ENCODE results near the gene GNS.
"Not testable (repeated sequence)": the region's sequence is repeated elsewhere in the genome, so short reads cannot be mapped to it uniquely, and the experiment has no call there.

GNS gene

DNA sequence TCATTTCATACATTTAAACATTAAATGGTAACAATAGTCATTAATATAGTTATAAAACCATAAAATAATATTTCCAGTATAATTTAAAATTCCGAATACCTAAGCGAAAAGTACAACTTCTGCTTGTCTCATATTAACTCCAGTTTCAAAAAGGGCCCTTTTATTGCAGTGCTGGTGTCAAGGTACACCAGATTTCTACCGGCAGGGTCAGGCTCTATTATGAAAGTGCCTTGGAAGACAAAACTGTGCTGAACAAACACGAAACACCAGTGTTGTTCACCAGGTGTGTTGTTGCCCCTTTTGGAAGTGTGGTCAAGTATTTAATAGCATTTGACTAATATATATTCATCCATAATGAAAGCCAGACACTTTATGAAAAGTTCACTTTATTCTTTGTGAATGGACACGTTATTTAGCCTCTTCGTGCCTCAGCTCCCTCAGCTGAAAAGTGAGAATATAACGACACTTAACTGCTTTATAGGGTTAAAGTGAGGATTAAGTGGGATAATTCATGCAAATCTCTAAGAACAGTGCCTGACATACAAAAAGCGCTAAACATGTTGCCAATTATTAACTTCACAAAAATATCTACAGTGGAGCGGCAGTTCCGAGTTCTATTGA, 20.3 kb upstream of the GNS start:
- no peak for DNase-seq (ENCODE audit: low read depth)

- not testable (repeated sequence) for DNase-seq (ENCODE audit: low read depth)
Observed at GRCh38 chr12:64775147-64775736, 16.0 kb upstream of the GNS start.

GRCh38 chr12:64773386-64773785, 14.2 kb upstream of the GNS start:
- DNase-seq (ENCODE audit: low read depth): no peak

DNA sequence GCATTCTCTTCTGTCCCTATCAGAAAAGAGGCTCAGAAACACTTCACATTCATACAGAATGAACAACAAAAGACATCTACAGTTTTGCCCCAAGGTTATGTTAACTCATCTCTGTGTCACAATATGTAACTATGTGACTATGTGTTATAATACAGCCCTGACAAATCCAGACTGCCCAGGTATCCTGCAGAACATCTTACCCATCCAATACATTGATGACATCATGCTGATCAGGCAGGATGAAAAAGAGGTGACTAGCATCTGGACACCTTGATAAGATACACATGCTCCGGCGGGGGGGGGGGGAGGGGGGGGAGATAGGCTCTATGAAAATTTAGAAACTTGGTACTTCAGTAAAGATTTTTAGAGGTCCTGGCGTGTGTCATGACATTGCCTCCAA, 8.3 kb upstream of the GNS start:
- DNase-seq (ENCODE audit: low read depth): no peak

DNA sequence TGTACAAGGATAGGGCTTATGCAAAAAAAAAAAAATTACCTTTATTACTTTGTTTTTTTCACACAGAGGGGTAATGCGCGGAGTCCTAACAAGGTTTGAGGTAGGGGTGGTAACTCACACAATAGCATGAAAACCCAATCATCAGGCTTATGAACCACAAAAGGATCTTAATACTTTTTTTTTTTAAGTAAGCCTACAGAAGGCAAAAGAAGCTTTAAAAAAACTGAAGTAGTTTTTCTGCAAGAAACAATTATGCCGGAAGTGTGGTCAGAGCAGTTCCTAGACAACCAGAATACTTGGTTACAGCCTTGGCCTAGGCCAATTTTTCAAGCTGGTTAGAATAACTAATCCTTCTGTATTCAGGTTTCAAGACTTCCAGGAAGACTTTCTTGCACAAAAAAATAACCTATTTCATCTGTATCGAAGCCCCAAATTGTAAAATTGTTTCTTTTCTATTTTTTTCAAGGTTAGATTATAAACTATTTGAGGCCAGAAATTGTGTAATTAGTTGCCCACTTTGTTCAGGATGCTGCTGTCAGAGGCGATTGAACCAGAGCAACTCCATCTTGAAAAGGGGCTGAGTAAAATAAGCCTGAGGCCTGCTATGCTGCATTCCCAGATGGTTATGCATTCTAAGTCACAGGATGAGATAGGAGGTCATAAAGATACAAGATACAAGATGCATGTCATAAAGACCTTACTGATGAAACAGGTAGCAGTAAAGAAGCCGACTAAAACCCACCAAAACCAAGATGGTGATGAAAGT, 1.8 kb upstream of the GNS start:
- no peak for DNase-seq (ENCODE audit: low read depth)

- DNase-seq (ENCODE audit: low read depth): no peak
Observed at GRCh38 chr12:64757771-64758170, 1.4 kb downstream of the GNS start.

DNA sequence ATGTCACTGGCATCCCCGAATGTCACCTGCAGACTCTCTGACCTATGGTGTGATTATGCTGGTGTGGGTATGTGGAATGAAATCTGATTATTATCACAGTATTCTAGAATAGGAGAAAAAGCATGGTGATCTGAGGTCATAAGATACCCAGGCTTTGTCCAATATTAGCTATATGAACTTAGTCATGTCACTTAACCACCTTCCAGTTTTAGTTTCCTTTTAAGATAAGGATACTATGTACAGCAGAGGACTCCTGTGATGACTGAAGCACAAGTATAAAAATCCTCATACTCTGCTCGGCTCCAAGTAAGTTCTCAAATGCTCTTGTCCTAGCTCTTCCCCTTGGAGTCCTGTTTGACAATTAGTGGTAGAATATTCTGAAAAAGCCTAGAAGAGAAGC, 2.8 kb downstream of the GNS start:
- no peak for DNase-seq (ENCODE audit: low read depth)

- DNase-seq (ENCODE audit: low read depth): no peak
Observed at GRCh38 chr12:64753427-64753826, 5.8 kb downstream of the GNS start.

- DNase-seq (ENCODE audit: low read depth): no peak
Observed at GRCh38 chr12:64752833-64753238, 6.4 kb downstream of the GNS start.

GRCh38 chr12:64752032-64752431, 7.2 kb downstream of the GNS start:
- no peak for DNase-seq (ENCODE audit: low read depth)

DNA sequence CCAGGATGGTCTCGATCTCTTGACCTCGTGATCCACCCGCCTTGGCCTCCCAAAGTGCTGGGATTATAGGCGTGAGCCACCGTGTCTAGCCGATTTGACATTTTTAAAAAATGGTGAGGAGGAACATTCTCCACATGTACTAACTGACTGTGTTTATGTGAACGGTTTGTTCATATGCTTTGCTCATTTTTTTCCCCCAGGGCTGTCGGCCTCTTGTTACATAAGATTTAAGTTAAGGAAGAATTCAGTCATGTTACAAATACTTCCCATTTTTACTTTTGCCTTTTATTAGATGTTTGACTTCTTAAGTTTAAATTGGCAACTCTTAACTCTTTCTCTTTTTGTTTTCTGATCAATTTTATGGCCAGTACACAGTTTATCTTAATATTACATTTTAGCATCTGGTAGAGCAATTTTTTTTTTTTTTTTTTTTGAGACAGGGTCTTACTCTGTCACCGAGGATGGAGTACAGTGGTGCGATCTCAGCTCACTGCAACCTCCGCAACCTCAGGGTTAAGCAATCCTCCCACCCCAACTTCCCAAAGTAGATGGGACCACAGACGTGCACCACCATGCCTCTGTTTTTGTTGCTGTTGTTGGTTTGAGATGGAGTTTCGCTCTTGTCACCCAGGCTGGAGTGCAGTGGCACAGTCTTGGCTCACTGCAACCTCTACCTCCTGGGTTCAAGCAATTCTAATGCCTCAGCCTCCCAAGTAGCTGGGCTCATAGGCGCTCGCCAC, 9.6 kb downstream of the GNS start:
- no peak for DNase-seq (ENCODE audit: low read depth)

- no peak for DNase-seq (ENCODE audit: low read depth)
Observed at GRCh38 chr12:64747695-64748094, 11.5 kb downstream of the GNS start.

GRCh38 chr12:64746663-64747062, 12.5 kb downstream of the GNS start:
- DNase-seq (ENCODE audit: low read depth): no peak

DNA sequence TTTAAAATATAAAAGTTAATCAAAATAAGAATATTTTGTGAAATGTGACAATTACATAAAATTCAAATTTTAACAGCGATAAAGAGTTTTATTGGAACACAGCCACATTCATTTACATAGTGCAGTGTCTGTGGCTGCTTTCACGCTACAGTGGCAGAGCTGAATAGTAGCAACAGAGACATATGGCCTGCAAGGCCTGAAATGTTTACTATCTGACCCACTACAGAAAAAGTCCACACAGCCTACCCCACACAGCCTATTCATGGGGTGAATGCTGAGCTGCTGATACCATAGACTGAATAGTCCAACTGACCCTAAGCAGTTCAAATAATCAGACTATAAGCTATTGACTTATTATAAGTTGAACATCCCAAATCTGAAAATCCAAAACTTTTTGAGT, 13.2 kb downstream of the GNS start:
- DNase-seq (ENCODE audit: low read depth): no peak

GRCh38 chr12:64745259-64745807, 13.9 kb downstream of the GNS start:
- no peak for DNase-seq (ENCODE audit: low read depth)

DNA sequence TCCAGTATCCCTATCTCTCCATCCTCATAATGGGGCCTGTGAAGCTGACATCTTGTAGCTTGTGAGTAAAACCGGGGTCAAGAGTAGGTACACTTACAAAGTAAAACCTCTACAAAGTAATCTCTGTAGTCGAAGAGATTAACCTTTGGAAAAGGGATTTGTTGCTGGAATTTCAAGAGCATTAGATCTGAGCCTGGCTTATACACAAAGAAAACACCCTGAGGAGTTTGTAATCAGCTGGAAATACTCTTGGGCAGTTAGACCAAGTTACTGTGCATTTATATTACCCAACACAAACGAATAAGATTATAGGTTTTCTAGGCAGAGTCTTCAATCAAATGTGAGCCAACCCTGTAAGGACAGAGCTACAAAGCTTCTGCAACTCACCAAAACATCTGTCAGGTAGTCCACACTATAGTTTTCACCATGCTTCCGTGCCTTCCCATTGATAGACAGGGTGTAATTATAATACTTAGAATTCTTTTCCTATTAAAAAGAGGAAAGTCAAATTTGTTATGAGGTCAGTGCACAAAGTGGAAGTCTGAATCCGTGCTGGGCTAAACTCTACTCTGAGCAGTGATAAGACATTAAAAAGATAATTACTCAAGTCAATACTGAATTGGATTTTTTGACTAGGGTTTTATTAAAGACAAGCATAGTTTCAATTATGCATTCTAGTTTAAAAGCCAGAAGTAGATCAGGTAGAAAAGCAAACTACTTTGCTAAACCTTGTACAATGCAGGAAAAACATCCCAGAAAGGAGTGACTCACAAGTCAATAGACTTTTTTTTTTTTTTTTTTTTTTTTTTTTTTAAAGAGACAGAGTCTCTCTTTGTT, 14.6 kb downstream of the GNS start:
- DNase-seq (ENCODE audit: low read depth): no peak

GRCh38 chr12:64743206-64743605, 16.0 kb downstream of the GNS start:
- no peak for DNase-seq (ENCODE audit: low read depth)

DNA sequence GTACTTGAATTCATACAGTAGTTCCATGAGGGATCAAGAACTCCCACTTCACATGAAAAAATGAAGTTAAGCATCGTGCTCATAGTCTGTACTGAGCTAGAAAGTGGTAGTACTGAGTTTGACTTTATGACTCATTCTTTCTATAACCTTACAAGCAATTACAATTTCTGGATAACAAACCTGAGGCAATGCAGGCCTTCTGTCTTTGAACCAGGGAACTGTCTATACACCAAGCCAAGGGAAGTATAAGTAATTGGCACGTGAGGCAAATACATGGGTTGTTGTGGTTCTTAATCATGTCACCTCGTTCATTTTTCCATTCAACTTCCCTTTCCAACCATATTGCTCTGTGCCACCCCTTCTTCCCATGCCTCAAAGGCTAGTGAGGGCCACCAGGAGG, 16.8 kb downstream of the GNS start:
- DNase-seq (ENCODE audit: low read depth): no peak

DNA sequence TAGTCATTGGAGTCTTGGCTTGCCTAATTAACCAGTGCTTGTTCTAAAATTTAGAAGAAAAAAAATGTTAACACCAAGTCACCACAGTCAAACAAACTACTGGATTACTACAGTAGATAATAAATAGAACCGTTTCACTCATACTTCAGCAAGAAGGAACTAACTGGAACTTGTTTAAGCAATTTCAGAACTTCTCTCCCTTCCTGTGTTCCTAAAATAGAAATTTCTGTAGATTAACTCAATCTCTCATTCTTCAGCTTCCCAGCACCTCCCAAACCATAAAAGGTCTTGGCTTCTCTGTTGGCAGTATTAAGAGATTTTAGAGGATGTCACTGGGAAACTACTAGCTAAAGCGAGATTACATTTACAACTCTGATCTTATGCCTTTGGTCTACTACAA, 18.6 kb downstream of the GNS start:
- DNase-seq (ENCODE audit: low read depth): no peak

GRCh38 chr12:64739778-64740177, 19.4 kb downstream of the GNS start:
- no peak for DNase-seq (ENCODE audit: low read depth)

DNA sequence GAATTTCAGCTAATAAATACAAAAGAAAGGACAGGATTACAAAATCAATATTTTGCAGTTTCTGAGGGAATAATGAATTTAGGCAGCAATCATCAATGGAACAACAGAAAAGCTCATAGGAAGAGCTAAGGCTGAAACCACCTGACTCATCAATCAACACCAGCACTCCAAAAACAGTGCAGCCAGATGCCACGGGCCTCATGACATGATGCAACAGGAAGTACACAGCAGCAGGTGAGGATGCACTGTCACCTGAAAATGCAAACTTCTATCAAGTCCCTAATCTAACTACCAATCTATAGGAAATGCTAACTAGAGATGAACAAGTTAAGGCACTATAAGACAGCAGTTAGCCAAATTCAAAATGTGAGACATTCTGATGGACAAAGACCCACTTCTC, 21.7 kb downstream of the GNS start:
- no peak for DNase-seq (ENCODE audit: low read depth)

DNA sequence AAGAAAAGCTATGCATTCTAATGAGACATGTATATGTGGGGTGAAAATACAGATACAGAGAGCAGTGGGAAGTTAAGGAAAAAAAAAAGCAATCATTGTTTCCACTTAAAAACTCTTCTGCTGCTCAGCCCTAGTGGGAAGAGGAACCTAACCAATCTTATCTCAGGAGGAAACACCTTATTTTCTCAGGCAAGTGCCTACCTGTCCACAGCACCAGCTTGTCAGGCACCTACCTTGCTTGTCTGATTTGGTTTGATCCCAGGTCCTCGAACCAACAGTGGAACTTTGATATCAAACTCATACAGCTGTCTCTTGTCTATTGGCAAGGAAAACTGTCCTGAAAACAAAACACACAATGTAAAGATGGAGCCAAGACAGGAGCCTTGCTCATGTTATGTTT, 22.4 kb downstream of the GNS start:
- no peak for DNase-seq (ENCODE audit: low read depth)
